ENCODE results near the gene GFI1.

GFI1 gene

DNA sequence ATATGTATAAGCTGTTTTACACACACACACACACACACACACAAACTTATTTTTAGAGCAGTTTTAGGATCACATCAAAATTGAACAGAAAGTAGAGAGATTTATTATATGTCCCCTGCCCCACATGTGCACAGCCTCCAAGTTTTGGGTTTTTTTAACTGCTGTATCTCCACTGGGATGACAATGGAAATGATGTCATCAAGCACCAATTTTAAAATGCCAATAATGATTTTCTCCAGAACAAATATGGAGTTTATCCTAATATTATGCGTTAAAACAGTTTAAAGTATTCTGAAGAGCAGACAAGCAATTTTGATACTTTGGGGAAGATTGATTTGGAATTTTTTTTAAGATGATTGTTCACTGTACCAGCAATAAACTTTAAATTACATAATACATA, 56.7 kb downstream of the GFI1 start:
- no peak overlapping the region for H3K9ac ChIP-seq (ENCODE audit: low read depth, low read length)
- H3K4me1 ChIP-seq (ENCODE audit: insufficient read depth, low read length): no peaks in the 10 kb centered on the region; the same call in 1 of the 2 replicates
- no peaks in the 10 kb centered on the region for H3K36me3 ChIP-seq (ENCODE audit: insufficient read depth, low read length)
- H3K9me3 ChIP-seq (ENCODE audit: control insufficient read depth, insufficient read depth, low read length): no peaks in the 10 kb centered on the region

DNA sequence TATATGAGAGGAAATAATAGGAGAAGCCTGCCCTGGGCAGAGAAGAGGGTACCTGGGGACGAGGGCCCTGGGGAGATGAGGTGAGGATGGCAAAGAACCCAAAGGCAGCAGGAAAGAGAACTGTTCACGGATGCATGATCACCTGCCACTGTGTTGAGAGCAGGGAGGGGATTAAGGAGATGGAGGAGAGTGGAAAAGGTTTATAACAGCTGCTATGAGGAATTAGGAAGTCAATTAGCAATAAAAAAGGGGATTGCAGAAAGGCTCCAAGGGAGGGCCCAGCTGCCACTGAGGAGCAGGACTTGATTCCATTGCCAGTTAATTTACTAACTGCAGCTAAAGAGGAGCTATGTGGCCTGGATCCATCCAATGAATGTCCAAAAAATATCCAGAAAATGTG, 61.1 kb downstream of the GFI1 start:
- no peaks in the 10 kb centered on the region for H3K36me3 ChIP-seq (ENCODE audit: insufficient read depth, low read length)
- no peak overlapping the region for H3K9ac ChIP-seq (ENCODE audit: low read depth, low read length)
- no peaks in the 10 kb centered on the region for H3K9me3 ChIP-seq (ENCODE audit: control insufficient read depth, insufficient read depth, low read length)
- no peaks in the 10 kb centered on the region; the same call in 1 of the 2 replicates for H3K4me1 ChIP-seq (ENCODE audit: insufficient read depth, low read length)

All from ES-I3 (cell line).